SU-DHL-6 (cell line): Measurements from ENCODE around the gene LRRK1.

ENCODE experiments used
- CTCF ChIP-seq: fragments of 200-600 bp; sonication (generic); IDR thresholded peaks from one replicate; pipeline ENCODE4 v1.5.1; 2017; ENCODE audit warnings: antibody characterized with exemption, mild to moderate bottlenecking, low read length, moderate library complexity; ENCODE audit not compliant: insufficient read depth, poor library complexity, severe bottlenecking
- EZH2phosphoT487 ChIP-seq: fragments of 200-600 bp; sonication (generic), shearing (Covaris generic); conservative IDR thresholded peaks from 2 replicates; pipeline ENCODE4 v1.6.1; 2018; ENCODE audit warnings: mild to moderate bottlenecking, antibody characterized with exemption, low read length, moderate library complexity, mixed read lengths

DNA sequence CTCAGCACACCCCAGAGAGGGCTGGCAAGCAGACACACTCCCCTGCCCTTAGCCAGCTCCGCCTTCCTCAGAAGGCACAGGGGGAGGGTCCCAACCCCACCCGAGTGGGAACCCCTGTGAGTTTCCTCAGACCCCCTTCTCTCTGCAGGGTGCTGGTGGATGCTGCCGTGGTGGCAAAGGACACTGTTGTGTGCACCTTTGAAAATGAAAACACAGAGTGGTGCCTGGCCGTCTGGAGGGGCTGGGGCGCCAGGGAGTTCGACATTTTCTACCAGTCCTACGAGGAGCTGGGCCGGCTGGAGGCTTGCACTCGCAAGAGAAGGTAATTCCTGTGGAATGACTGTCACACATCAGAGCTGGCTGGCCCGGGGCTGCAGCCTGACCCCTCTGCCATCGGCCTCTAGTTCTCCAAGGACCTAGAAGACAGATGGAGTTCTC lies 149.4 kb downstream of the LRRK1 start:
- no peak for TF ChIP-seq CTCF
- TF ChIP-seq EZH2phosphoT487: no peak
